HepG2 (cell line): Measurements from ENCODE around the gene ZNF3. TPM values are rescaled to one million over a fixed set of nuclear protein-coding genes. Genes with fewer than 3 reads are reported as not detected.
A peak's percentile ranks its signal among the peaks of the same experiment; 100 is the strongest.

Experiments used
- BRF2 ChIP-seq: sonication (generic); formaldehyde crosslinking; IDR thresholded peaks from 2 replicates; pipeline ENCODE4 v1.8.1; 2022; ENCODE audit warnings: mild to moderate bottlenecking, missing genetic modification reagents
- GMEB1 ChIP-seq: sonication (generic); formaldehyde crosslinking; IDR thresholded peaks from 2 replicates; pipeline ENCODE4 v1.5.1; 2020; ENCODE audit warnings: missing genetic modification reagents, mild to moderate bottlenecking, borderline replicate concordance
- HES4 ChIP-seq: sonication (generic); formaldehyde crosslinking; IDR thresholded peaks from 2 replicates; pipeline ENCODE4 v1.9.0; 2021; ENCODE audit warnings: mild to moderate bottlenecking, missing genetic modification reagents, borderline replicate concordance
- MED1 ChIP-seq: sonication (generic); formaldehyde crosslinking; IDR thresholded peaks from 2 replicates; pipeline ENCODE4 v1.4.0; 2020; ENCODE audit warnings: missing genetic modification reagents
- RBAK ChIP-seq: sonication (generic); formaldehyde crosslinking; IDR thresholded peaks from 2 replicates; pipeline ENCODE4 v1.5.1; 2020; ENCODE audit warnings: mild to moderate bottlenecking, missing genetic modification reagents
- polyA plus RNA-seq, 8 experiments: library from polyadenylated mRNA; depleted of rRNA in 3 of 8; stranded (reverse) in 7 of 8; unstranded in 1 of 8; fragments of >200 nt; fragmentation: Illumina TruSeq in 4 of 8; extraction: Trizol in 4 of 8; gene quantifications; 2 replicates each; pipeline versions ENCODE4 v1.2.1 to v1.2.3, GENCODE V29; 2011 to 2016; ENCODE audit warnings: low read depth in 4 of 8, missing spikeins in 1 of 8, mixed read lengths in 1 of 8; ENCODE audit not compliant: insufficient read depth in 1 of 8
- total RNA-seq, 5 experiments: library from RNA; depleted of rRNA; stranded (reverse); fragments of >200 nt; fragmentation: Illumina TruSeq; extraction: Trizol; gene quantifications; 2 replicates each; pipeline ENCODE4 v1.2.3, GENCODE V29; 2016; ENCODE audit warnings: low read depth in 1 of 5
- TF ChIP-seq, protein P1 (sequence below): sonication (generic); formaldehyde crosslinking; IDR thresholded peaks from 2 replicates; pipeline ENCODE4 v1.4.0; 2020; ENCODE audit warnings: missing genetic modification reagents, mild to moderate bottlenecking, borderline replicate concordance
- TF ChIP-seq, protein P2 (sequence below): sonication (generic); formaldehyde crosslinking; IDR thresholded peaks from 2 replicates; pipeline ENCODE4 v1.8.0; 2022; ENCODE audit warnings: missing genetic modification reagents, mild to moderate bottlenecking, borderline replicate concordance

The ZNF3 gene
- total and polyA plus RNA-seq, 2 of the 13 experiments (the other 11 are each of a cell fraction or from before 2014, with no cell fraction given) = 33.7 to 56.9 TPM

DNA sequence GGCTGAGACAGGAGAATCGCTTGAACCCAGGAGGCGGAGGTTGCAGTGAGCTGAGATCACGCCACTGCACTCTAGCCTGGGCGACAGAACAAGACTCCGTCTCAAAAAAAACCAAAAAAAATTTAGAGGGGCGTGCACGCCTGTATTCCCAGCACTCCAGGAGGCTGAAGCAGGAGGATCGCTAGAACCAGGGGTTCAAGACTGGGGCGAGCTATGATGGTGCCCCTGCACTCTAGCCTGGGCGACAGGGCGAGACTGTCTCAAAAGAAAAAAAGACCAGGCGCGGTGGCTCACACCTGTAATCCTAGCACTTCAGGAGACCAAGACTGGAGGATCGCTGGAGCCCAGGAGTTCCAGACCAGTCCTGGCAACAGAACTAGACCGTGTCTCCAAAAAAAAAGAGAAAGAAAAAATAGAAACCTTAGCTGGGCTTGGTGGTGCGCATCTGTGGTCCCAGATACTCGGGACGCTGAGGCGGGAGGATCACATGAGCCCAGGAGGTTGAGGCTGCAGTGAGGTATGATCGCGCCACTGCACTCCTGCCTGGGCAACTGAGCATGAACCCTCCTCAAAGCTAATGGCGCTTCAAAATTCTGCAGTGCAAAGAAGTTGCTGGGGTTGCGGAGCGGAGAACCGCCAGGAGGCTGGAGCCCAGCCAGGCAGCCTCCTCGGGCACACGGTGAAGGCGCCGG, 44.9 kb upstream of the ZNF3 start (continued):
- TF ChIP-seq RBAK (CRISPR knock-in tag) = peak; percentile 18; the same call in 1 of the 2 replicates
- TF ChIP-seq MED1 (CRISPR knock-in tag) = no peak
- TF ChIP-seq GMEB1 (CRISPR knock-in tag) = no peak
- peak; percentile 79; the same call in 1 of the 2 replicates for TF ChIP-seq HES4 (CRISPR knock-in tag)
- TF ChIP-seq BRF2 (CRISPR knock-in tag) = no peak
- TF ChIP-seq, protein P1, sequence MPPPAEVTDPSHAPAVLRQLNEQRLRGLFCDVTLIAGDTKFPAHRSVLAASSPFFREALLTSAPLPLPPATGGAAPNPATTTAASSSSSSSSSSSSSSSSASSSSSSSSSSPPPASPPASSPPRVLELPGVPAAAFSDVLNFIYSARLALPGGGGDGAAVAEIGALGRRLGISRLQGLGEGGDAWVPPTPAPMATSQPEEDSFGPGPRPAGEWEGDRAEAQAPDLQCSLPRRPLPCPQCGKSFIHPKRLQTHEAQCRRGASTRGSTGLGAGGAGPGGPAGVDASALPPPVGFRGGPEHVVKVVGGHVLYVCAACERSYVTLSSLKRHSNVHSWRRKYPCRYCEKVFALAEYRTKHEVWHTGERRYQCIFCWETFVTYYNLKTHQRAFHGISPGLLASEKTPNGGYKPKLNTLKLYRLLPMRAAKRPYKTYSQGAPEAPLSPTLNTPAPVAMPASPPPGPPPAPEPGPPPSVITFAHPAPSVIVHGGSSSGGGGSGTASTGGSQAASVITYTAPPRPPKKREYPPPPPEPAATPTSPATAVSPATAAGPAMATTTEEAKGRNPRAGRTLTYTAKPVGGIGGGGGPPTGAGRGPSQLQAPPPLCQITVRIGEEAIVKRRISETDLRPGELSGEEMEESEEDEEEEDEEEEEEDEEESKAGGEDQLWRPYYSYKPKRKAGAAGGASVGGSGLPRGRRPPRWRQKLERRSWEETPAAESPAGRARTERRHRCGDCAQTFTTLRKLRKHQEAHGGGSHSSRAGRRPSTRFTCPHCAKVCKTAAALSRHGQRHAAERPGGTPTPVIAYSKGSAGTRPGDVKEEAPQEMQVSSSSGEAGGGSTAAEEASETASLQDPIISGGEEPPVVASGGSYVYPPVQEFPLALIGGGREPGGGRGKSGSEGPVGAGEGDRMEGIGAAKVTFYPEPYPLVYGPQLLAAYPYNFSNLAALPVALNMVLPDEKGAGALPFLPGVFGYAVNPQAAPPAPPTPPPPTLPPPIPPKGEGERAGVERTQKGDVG (CRISPR knock-in tag) = no peak
- TF ChIP-seq, protein P2, sequence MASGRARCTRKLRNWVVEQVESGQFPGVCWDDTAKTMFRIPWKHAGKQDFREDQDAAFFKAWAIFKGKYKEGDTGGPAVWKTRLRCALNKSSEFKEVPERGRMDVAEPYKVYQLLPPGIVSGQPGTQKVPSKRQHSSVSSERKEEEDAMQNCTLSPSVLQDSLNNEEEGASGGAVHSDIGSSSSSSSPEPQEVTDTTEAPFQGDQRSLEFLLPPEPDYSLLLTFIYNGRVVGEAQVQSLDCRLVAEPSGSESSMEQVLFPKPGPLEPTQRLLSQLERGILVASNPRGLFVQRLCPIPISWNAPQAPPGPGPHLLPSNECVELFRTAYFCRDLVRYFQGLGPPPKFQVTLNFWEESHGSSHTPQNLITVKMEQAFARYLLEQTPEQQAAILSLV (CRISPR knock-in tag) = no peak
- TF ChIP-seq, all 625 proteins: peak for 45
